Activated CD4-positive, alpha-beta T cell treated with anti-CD3 and anti-CD28 coated beads for 48 hours (primary cell): ENCODE data around the gene MYH11.
A peak's percentile ranks its signal among the peaks of the same experiment; 100 is the strongest.

ENCODE experiments used
- DNase-seq: peaks from one replicate; pipeline ENCODE4 v3.0.0-alpha.2; 2020

The MYH11 gene

DNA sequence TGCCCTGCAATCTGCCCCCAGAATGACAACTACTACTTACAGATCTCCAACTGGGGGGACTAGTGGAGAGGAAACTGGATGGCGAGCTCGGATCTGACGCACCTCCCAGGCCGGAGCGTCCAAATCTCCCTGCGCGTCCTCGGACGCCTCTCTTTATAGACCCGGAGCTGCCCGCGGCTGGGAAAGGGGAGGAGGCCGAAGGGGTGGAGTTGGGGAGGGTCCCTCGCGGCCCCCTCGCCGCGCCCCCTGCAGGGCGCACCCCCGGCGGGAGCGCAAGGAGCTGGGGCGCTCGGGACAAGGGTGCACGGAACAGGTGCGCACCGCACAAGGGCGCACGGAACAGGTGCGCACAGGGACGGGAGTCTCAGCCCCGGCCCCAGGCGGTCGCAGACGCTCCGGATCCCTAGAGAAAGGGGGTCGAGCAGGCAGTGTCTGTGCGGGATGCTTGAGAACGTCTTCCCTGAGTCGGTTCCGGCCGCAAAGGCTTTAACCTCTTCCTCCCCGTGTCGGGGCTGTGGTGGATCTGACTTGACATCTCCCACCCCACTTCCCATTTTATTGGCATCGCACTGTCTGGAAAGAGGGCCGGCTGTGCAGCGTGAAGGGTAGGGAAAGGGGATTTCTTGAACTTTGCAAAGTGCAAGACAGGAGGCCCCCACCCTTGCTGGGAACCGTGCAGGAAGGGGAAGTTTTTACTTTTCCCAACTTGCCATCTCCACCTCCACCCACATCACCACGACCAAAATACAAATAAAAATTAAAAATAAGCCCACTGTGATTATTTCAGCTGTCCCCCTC is at the start of gene MYH11:
Gene MYH11, minus strand, starts transcription at position 128 of the 798 bp plus-strand sequence. CDS start 18,776 bp downstream, outside the sequence.
- no peak for DNase-seq

DNA sequence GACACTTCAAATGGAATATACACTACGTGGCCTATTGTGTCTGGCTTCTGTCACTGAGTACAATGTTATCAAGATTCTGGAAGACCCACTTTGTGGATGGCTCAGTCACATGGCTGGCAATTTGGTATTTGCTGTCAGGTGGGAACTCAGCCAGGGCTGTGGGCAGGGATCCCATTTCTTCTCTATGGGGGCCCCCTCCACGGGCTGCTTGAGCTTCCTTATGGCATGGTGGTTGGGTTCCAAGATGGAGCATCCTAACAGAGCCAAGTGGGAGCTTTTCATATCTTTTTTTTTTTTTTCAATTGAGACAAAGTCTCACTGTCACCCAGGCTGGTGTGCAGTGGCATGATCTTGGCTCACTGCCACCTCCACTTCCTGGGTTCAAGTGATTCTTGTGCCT is 49.6 kb upstream of the MYH11 start:
- DNase-seq, result no peak

DNA sequence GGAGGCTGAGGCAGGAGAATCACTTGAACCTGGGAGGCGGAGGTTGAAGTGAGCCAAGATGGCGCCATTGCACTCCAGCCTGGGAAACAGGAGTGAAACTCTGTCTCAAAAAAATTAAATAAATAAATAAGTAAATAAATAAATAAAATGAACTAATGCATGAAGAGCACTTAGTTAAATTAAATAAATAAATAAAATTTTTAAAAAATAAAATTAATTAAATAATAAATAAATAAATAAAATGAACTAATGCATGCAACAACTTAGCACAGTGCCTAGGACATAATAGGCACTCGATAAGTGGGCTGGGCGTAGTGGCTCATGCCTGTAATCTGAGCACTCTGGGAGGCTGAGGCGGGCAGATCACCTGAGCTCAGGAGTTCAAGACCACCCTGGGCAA is 47.1 kb upstream of the MYH11 start:
- DNase-seq, result no peak

DNA sequence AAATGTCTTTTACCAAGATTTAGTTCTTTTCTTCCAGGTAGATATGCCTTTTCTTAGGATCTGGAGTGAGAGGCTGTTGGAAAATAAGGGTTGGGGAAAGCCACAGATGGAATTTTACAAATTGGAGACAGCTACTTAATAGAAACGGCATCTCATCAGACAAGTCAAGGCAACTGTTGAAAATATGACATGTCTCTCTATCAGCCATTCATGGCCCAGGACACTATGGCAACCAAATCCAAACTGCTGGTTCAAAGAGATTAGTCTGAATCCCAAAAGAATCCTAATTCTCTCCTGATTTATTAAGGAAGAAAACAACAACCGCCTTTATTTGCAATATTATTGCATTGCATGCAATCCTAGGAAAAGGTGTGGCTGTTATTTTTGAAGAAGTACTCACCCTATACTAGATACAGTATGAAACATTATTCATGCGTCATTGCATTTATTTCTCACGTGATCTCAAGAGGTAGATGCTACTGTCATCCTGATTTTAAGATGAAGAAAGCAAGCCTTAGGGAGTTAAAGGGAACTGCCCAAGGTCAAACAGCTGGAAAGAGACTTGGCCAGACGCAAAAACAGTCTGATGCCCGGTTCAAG is 44.2 kb upstream of the MYH11 start:
- DNase-seq, result no peak

DNA sequence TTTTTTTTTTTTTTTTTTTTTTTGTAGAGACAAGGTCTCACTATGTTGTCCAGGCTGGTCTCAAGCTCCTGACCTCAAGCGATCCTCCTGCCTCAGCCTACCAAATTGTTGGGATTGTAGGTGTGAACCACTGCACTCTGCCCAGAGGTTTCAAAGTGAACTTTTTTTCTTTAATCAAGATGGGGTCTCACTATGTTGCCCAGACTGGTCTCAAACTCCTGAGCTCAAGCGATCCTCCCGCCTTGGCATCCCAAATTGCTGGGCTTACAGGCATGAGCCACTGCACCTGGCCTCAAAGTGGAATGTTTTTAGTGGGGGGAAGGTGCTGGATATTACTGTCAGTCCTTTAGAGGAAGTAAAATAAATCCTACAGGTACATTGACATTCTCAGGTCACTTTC is 43.5 kb upstream of the MYH11 start:
- no peak for DNase-seq

DNA sequence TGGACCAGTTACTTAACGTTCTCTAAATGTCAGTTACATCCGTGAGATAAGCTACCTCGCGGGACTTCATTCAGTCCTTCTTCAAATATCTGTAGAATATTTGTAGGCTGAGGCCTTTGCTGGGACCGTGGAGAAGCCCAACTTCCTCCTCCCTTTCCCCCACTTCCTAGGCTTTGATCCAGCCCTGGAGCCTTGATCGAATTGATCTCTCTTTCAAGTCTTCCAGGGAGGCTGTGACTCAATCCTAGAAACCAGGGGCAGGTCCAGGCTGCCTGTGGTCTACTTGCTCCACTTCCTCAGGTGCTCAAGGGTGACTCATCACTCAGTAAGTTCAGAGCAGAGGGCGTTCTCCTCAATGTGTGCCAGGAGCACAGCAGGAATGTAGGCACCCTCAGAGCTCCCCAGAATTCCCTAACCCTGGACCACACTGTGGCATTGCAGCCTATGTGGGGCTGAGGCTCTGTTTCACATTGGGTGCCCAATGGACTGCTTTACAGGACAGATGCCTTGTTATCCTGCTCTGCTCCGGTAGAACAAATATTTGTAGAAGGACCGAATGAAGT is 42.8 kb upstream of the MYH11 start:
- peak; percentile 68 for DNase-seq

DNA sequence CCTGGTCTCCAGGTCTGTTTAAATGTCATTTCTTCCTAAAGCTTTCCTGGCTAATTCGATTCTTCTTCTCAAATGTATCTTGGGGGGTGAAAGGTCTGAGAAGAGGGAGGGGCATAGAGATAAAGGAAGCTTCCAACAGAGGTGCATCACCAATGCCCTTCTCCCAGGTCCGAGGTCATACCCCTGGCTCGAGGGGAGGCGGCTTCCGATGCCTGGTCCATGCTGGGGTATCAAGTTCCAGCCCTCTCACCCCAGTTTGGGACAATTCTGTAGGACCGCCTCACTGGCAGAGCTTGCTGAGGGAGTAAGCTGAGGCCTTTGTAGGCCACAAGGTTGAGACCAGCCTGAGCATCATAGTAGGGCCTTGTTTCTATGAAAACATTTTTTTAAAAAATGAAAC is 41.8 kb upstream of the MYH11 start:
- no peak for DNase-seq

DNA sequence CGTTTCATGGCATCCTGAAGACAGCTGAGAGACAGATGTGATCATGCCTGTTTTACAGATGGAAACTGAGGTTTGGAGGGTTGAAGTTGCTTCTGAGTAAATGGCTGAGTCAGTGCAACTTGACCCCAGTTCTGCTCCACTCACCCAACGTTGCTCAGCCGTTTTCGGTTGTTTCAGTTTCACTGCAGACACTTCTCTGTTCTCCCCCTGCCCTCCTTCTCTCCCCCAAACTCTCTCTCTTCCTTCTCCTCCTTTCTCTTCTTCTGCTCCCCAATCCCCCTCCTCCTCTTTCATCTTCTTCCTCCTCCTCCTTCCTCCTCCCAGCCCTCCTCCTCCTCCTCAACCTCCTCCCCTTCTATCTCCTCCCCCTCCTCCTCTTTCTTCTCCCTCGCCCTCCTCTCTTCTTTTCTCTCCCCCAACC is 41.0 kb upstream of the MYH11 start:
- DNase-seq, result peak; percentile 67

DNA sequence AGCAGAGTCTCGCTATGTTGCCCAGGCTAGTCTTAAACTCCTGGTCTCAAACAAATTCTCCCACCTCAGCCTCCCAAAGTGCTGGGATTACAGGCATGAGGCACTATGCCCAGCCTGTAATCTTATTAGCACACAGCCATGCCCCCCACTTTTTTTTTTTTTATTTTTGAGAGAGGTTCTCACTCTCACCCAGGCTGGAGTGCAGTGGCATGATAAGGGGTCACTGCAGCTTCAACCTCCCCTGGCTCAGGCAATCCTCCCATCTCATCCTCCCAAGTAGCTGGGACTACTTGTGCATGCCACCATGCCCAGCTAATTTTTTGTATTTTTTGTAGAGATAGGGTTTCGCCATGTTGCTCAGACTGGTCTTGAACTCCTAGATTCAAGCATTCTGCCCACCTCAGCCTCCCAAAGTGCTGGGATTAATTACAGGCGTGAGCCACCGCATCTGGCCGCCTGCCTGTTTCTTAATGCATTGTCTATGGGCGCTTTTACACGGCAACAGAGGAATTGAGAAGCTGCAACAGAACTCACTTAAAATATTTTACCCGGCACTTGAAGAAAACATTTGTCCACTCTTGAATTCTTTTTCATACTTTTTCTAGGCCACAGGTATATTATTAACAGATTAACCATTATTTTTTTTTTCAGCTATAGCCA is 40.4 kb upstream of the MYH11 start:
- DNase-seq, result no peak

DNA sequence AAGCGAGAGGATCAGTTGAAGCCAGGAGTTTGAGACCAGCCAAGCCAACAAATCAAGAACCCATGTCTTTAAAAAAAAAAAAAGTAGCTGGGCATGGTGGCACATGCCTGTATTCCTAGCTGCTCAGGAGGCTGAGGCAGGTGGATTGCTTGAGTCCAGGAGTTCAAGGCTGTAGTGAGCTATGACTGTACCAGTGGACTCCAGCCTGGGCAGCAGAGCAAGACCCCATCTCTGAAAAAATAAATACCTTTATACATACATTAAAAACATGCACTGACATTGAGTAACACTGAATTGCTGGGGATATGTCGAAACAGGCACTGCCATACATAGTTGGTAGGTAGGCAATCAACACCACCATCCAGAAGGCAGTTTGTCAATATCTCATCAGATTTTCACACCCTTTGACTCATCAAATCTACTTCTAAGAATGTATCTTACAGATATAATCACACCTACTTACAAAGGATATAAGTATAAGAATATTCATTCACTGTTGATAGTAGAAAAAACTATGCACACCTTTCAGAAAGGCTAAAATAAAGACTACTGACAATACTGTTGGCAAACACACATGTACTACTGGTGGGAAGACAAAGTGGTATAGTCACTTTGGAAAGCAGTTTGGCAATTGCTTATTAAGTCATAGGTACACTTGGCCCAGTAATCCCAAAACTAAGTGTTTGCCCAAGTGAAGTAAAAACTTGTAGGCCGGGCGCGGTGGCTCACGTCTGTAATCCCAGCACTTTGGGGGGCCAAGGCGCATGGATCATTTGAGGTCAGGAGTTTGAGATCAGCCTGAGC is 37.9 kb upstream of the MYH11 start:
- no peak for DNase-seq

DNA sequence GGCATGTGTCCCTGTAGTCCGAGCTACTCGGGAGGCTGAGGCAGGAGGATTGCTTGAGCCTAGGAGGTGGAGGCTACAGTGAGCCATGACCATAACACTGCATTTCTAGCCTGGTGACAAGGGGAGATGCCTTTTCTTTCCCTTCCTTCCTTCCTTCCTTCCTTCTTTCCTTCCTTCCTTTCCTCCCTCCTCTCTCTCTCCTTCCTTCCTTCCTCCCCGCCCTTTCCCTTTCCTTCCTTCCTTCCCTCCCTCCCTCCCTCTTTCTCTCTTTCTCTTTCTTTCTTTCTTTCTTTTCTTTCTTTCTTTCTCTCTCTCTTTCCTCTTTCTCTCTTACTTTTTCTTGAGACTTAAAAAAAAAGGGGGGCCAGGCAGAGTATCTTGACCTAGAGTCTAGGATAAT is 34.7 kb upstream of the MYH11 start:
- no peak for DNase-seq

DNA sequence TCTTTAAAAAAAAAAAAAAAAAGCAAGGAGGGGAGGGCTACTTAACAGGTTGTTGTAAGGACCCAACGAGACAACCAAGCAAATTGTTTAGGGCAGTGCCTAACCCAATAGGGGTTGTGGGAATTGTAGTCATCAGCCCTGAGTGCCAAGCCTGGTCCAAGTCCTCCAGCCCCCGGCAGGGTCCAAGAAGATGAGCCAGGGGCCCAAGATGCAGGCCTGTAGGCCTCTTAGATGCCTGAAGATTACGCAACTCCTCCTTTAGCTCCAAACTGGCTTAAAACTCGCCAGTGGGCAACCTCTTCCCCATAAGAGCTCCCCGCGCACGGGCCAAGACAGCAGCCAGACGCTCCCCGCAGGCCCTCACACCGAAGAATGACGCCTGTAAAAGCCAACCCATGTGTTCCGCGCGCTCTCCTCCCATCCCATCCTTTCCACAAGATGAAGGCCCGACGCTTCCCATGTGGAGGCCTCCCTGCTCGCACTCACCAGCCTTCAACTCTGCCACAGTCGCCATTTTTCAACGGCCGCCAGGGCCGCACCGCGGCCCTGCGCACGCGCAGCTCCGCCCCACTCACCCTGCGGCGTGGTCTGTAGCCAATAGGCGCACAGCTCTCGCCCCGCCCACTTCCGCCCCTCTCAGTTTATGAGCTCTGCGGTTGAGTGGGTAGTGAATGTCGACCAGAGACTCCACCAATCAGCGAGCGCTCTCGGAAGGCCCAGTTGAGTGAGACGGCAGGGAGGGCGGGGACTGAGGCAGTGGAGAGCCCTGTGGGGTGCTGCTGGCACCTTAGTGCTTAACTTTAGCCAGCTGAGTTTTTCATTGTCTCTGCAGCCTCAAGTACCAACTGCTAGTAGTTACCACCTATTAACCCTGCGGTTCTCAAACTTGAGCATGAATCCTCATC is 31.5 kb upstream of the MYH11 start, which contains the start of gene CEP20:
Gene CEP20, minus strand, starts transcription at position 532 of the 905 bp plus-strand sequence. Its CDS starts 18 bp downstream, at position 514.
- peak; percentile 100 for DNase-seq

DNA sequence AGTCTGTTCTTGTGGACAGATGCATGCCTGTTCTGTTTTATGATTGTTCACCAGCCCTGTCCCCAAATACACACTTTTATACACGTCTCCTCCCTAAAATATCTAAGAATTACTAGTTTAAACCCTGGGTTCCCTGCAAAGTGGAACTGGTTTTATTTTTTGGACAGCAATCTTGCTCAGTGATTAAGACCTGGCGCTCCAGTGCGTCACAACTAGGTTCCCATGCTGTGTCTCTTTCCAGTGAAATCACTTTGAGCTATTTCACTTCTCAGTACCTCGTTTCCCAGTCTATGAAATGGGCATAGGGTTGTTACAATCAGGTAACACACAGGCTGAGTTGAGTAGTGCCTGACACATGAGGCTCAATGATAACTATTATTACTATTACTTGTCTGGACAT is 30.5 kb upstream of the MYH11 start:
- DNase-seq, result no peak

DNA sequence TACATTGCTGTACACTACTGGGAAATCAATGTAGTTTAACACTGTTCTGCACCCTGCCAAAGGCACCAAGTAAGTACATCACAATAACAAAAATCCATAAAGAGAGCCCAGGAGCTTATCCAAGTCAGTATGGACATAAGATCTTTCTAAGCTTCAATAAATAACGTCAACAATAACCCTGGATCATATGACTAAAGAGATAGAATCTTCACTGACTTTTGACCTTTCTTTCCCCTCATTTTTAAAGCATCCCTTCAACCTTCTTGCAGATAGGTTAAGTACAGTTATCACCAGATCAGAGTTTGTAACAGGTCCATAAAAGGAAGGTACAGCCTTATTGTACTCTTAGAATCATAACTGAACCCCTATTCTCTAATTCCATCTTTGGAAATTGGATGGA is 29.2 kb upstream of the MYH11 start:
- no peak for DNase-seq

DNA sequence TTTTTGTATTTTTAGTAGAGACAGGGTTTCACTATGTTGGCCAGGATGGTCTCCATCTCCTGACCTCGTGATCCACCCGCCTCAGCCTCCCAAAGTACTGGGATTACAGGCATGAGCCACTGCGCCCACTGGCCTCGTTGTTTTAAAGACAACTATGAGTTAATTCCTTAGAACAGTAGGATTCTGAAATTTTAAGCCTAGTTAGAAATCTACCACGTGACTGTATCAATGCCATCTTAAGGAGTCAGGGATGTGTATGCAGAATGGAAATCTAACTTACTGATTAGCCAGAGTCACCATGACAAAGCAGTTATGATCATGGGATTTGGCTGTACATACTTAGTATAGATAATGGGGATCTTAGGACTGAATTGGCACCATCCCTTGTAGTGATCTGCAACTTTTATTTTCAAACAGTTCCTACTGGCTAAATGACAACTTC is 28.8 kb upstream of the MYH11 start:
- DNase-seq, result no peak

DNA sequence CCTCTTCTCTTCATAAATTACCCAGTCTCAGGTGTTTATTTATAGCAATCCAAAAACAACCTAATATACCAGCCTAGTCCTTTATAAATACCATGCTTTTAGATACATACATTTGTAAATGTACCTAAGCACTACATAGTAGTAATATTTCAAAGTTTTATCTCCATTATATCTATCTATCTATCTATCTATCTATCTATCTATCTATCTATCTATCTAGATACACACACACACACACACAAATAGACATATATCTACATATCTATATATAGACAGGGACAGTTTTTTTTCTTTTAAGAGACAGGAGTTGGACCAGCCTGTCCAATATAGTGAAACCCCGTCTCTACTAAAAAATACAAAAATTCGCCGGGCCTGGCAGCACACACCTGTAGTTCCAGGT is 25.7 kb upstream of the MYH11 start:
- DNase-seq, result no peak

DNA sequence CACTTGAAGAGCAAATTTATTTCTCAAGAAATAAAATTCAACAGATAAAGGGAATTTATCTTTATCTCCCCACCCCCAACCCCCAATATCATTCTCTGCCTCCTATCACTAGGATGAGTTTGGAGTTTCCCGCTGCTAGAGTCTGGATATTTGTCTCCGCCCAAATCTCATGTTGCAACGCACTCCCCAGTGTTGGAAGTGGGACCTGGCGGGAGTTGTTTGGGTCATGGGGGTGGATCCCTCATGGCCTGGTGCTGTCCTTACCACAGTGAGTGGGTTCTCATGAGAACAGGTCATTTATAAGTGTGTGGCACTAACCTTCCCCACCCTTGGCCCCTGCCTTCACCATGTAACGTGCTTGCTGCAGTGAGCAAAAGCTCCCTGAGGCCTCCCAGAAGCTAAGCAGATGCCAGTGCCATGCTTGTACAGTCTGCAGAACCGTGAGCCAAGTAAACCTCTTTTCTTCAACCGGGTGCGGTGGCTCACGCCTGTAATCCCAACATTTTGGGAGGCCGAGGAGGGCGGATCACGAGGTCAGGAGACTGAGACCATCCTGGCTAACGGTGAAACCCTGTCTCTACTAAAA is 25.1 kb upstream of the MYH11 start:
- no peak for DNase-seq

DNA sequence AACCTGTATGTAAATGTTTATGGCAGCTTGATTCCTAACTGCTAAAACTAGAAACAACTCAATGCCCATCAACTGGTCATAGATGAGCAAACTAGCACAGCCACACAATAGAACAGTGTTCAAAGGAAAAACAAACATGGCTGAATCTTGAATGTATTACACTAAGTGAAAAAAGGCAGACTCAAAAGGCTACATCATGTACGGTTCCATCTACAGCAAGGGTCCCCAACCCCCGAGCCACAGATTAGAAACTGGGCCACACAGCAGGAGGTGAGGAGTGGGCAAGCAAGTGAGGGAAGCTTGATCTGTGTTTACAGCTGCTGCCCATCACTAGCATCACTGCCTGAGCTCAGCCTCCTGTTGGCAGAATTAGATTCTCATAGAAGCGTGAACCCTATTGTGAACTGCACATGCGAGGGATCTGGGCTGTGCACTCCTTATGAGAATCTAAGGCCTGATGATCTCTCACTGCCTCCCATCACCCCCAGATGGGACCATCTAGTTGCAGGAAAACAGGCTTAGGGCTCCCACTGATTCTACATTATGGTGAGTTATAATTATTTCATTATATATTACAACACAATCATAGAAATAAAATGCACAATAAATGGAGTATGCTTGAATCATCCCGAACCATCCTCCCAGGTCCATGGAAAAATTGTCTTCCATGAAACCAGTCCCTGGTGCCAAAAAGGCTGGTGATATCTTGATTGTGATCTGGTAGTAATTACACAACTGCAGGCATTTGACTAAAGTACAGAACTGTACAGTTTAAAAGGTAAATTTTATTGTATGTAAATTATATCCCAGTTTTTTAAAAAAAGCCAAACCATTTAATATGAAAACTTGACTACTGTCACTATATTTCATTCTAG is 23.8 kb upstream of the MYH11 start:
- DNase-seq, result no peak

DNA sequence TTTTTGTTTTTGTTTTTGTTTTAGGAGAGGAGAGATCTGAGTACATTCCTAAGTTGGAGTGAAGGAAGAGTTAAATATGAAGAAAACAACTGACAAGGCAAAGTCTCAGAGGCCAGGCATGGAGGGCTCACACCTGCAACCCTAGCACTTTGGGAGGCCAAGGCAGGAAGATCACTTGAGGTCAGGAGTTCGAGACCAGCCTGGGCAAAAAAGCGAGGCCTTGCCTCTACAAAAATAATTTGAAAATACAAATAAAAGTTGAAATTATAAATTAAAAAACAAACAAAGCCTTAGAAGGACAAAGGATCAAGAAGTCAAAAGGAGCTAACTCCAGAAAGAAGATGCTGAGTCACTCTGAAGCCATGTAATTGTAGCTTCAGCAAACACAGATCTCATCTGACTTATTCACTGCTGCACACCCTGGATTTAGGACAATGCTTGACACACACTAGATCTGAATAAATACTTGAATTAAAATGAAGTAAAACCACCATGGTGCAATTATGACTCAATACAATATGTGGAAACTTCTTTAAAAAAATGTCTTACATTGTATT is 22.5 kb upstream of the MYH11 start:
- DNase-seq, result no peak

DNA sequence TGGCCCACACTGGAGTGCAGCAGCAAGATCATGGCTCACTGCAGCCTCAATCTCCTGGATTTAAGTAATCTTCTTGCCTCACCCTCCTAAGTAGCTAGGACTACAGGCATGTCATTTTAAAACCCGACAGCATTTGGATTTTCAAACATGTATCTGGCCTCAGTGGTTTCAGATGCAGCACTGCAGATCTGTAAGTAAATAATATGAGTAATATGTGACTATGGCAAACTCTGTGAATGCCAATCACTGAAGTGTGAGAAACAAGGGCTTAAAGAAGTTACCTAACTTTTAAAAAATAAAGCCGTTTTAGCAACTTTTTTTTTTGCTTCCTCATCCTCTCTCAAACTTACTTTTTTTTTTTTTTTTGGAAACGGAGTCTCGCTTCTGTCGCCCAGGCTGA is 19.7 kb upstream of the MYH11 start:
- no peak for DNase-seq
